Fibroblast of lung (primary cell): Measurements from ENCODE around the gene MRC1. TPM values are rescaled to one million over a fixed set of nuclear protein-coding genes. Genes with fewer than 3 reads are reported as not detected.

Experiments
- DNase-seq, 2 donors: peaks; one replicate each; pipeline versions ENCODE4 v3.0.0 to v3.0.0-alpha.2; 2010; ENCODE audit warnings: low read depth in 2 of 2
- H2AFZ ChIP-seq: 2 replicates; pipeline ENCODE4 v1.5.1; 2012; ENCODE audit warnings: low read length, control low read depth, inconsistent platforms
- H3K27ac ChIP-seq: 2 replicates; pipeline ENCODE4 v1.5.1; 2011; ENCODE audit warnings: low read length, control low read depth; ENCODE audit not compliant: insufficient read depth
- H3K27me3 ChIP-seq: 2 replicates; pipeline ENCODE4 v1.5.1; 2011; ENCODE audit warnings: mild to moderate bottlenecking, low read length; ENCODE audit not compliant: control insufficient read depth, insufficient read depth
- H3K36me3 ChIP-seq: 2 replicates; pipeline ENCODE4 v1.5.1; 2011; ENCODE audit warnings: low read length; ENCODE audit not compliant: control insufficient read depth, insufficient read depth
- H3K4me1 ChIP-seq: 2 replicates; pipeline ENCODE4 v1.5.1; 2011; ENCODE audit warnings: low read length; ENCODE audit not compliant: control insufficient read depth, insufficient read depth; ENCODE audit errors: extremely low read depth
- H3K4me2 ChIP-seq: 2 replicates; pipeline ENCODE4 v1.5.1; 2011; ENCODE audit warnings: low read length, control low read depth; ENCODE audit not compliant: insufficient read depth; ENCODE audit errors: extremely low read depth
- H3K4me3 ChIP-seq, 4 experiments: fragments of 200-600 bp in 1 of 4; sonication (generic) in 1 of 4; replicated peaks in 1 of 4; 2 replicates each; pipeline ENCODE4 v1.5.1; 2011 to 2016; ENCODE audit warnings: low read length in 4 of 4, low read depth in 3 of 4, mild to moderate bottlenecking in 3 of 4, control low read depth in 2 of 4, inconsistent platforms in 1 of 4, mixed read lengths in 1 of 4; ENCODE audit not compliant: insufficient read depth in 1 of 4; ENCODE audit errors: control extremely low read depth in 1 of 4
- H3K79me2 ChIP-seq: 2 replicates; pipeline ENCODE4 v1.5.1; 2012; ENCODE audit warnings: mild to moderate bottlenecking, low read length, inconsistent platforms; ENCODE audit not compliant: control insufficient read depth, insufficient read depth
- H3K9ac ChIP-seq: 2 replicates; pipeline ENCODE4 v1.5.1; 2011; ENCODE audit warnings: mild to moderate bottlenecking, low read length, control low read depth; ENCODE audit not compliant: insufficient read depth
- H3K9me3 ChIP-seq: 2 replicates; pipeline ENCODE4 v1.5.1; 2012; ENCODE audit warnings: low read depth, low read length; ENCODE audit not compliant: control insufficient read depth, insufficient read depth
- H4K20me1 ChIP-seq: 2 replicates; pipeline ENCODE4 v1.5.1; 2011; ENCODE audit warnings: low read length; ENCODE audit not compliant: control insufficient read depth, insufficient read depth; ENCODE audit errors: extremely low read depth
- CTCF ChIP-seq, 2 donors: IDR thresholded peaks in 1 of 2; conservative IDR thresholded peaks in 1 of 2; 1 replicate in 1 of 2; 2 replicates in 1 of 2; pipeline ENCODE4 v1.5.1; 2011 to 2012; ENCODE audit warnings: low read length in 2 of 2, control low read depth in 1 of 2, inconsistent platforms in 1 of 2, low read depth in 1 of 2, mild to moderate bottlenecking in 1 of 2
- EZH2 ChIP-seq: IDR thresholded peaks from 2 replicates; pipeline ENCODE4 v1.5.1; 2012; ENCODE audit warnings: low read length, control low read depth, mild to moderate bottlenecking; ENCODE audit errors: missing control alignments
- polyA plus RNA-seq, 2 donors: library from polyadenylated mRNA; depleted of rRNA in 1 of 2; stranded (reverse) in 1 of 2; unstranded in 1 of 2; fragments of >200 nt; gene quantifications; 2 replicates each; pipeline ENCODE4 v1.2.1, GENCODE V29; 2011 to 2012; ENCODE audit warnings: missing spikeins in 1 of 2
- total RNA-seq: library from RNA; depleted of rRNA; stranded (reverse); fragments of >200 nt; gene quantifications from 2 replicates; pipeline ENCODE4 v1.2.1, GENCODE V29; 2014

MRC1 gene
- total and polyA plus RNA-seq, 2 donors (not counting 1 experiment from before 2014, with no cell fraction given) = 0.01 TPM; not detected in 1

- Histone ChIP-seq H3K79me2 (no peaks in the 10 kb centered on the region), H3K9ac (no peak overlapping the region), H3K36me3 (no peaks in the 10 kb centered on the region), H2AFZ (no peak overlapping the region), H3K4me2 (no peak overlapping the region), H4K20me1 (no peaks in the 10 kb centered on the region), H3K27me3 (no peaks in the 10 kb centered on the region), H3K4me3 (no peak overlapping the region), H3K27ac (no peak overlapping the region), H3K9me3 (no peaks in the 10 kb centered on the region), H3K4me1 (no peaks in the 10 kb centered on the region)
- TF ChIP-seq EZH2 (no peak), CTCF (conservative IDR thresholded peaks at IDR 0.05 in 1 of 2, IDR thresholded peaks at IDR 0.05 in 1 of 2; ENCODE audit: low read depth in 1 of 2, low read length in 2 of 2) (no peak)
- no peak for DNase-seq
These were observed 13.1 kb upstream of the MRC1 start for GRCh38 chr10:17795813-17796594.

- no peak for TF ChIP-seq EZH2
- TF ChIP-seq CTCF (conservative IDR thresholded peaks at IDR 0.05 in 1 of 2, IDR thresholded peaks at IDR 0.05 in 1 of 2; ENCODE audit: low read depth in 1 of 2, low read length in 2 of 2) = no peak
- H3K4me3 ChIP-seq = no peak overlapping the region
- no peak overlapping the region for H3K27ac ChIP-seq
- H3K79me2 ChIP-seq = no peaks in the 10 kb centered on the region
- no peak overlapping the region for H3K9ac ChIP-seq
- no peaks in the 10 kb centered on the region for H3K4me1 ChIP-seq
- H3K27me3 ChIP-seq = no peaks in the 10 kb centered on the region
- H3K36me3 ChIP-seq = no peaks in the 10 kb centered on the region
- H4K20me1 ChIP-seq = no peaks in the 10 kb centered on the region
- no peak overlapping the region for H3K4me2 ChIP-seq
- no peaks in the 10 kb centered on the region for H3K9me3 ChIP-seq
- no peak for DNase-seq
- no peak overlapping the region for H2AFZ ChIP-seq
These were observed 7.6 kb upstream of the MRC1 start for GRCh38 chr10:17801507-17801906.

- Histone ChIP-seq H3K4me2 (no peak overlapping the region), H3K9me3 (no peaks in the 10 kb centered on the region), H3K79me2 (no peaks in the 10 kb centered on the region), H3K36me3 (no peaks in the 10 kb centered on the region), H3K27me3 (no peaks in the 10 kb centered on the region), H3K4me1 (no peaks in the 10 kb centered on the region), H2AFZ (no peak overlapping the region), H3K27ac (no peak overlapping the region), H4K20me1 (no peaks in the 10 kb centered on the region), H3K4me3 (no peak overlapping the region), H3K9ac (no peak overlapping the region)
- no peak for DNase-seq
- TF ChIP-seq EZH2 (no peak), CTCF (conservative IDR thresholded peaks at IDR 0.05 in 1 of 2, IDR thresholded peaks at IDR 0.05 in 1 of 2; ENCODE audit: low read depth in 1 of 2, low read length in 2 of 2) (no peak)
These were observed 6.8 kb upstream of the MRC1 start for GRCh38 chr10:17802350-17802749.
